ENCODE results near the gene ALK.
"Not testable (repeated sequence)": the region's sequence is repeated elsewhere in the genome, so short reads cannot be mapped to it uniquely, and the experiment has no call there.

ALK gene

GRCh38 chr2:29259221-29259620 is 662.2 kb downstream of the ALK start:
- DNase-seq: no peak

GRCh38 chr2:29255004-29255403 is 666.4 kb downstream of the ALK start:
- DNase-seq: no peak

- not testable (repeated sequence) for DNase-seq
Measured at GRCh38 chr2:29253495-29254275, 667.7 kb downstream of the ALK start.

GRCh38 chr2:29253026-29253425 is 668.4 kb downstream of the ALK start:
- no peak for DNase-seq

DNA sequence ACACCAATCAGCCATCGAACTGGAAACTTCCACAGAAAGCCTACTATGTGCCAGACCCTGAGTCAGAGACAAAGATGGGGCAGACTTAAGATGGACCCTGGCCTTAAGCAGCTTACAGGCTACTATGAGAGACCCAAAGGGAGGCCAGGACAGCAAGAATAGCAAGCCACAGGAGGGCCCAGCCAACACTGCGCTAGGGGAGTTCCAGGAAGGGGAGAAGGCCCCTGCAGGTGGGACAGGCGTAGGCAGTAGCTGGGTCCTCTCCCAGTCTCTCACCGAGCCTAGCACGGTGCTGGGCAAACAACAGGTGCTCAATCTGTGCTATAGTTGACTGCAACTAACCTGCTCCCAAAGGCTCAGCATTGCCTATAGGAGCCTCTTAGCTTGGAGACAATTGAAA is 670.0 kb downstream of the ALK start:
- DNase-seq: no peak

GRCh38 chr2:29250977-29251376 is 670.4 kb downstream of the ALK start:
- no peak for DNase-seq

- DNase-seq: no peak
Measured at GRCh38 chr2:29249666-29250253, 671.6 kb downstream of the ALK start.

DNA sequence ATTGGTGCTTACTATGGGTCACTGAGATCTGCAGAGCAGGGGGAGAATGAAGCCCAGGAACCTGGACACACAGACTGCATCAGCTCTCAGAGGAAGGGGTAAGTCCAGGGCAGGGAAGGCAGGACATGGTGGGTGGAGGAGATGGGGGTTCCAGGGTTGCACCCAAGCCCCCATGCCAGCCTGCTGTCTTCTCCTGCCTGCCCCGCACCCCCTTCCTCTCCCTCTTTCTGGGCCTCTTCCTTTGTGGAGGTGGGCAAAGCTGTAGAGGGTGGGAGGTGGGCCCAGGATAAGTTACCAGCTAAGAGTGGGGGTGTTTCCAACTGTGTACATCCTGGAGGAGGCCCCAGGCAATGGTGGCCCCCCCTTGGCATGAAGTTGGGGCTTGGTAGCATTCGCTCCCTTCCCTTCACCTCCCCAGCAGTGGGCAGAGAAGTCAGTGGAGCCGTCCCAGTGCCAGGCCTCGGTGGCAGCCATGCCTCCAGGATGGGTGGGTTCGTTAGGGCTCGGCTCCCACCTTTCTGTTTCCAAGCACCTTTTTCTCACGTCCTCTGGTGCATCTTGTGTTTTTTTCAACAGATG is 674.0 kb downstream of the ALK start:
- DNase-seq: no peak

- no peak for DNase-seq
Measured at GRCh38 chr2:29246383-29247300, 674.7 kb downstream of the ALK start.

- DNase-seq: no peak
Measured at GRCh38 chr2:29245742-29246382, 675.5 kb downstream of the ALK start.

DNA sequence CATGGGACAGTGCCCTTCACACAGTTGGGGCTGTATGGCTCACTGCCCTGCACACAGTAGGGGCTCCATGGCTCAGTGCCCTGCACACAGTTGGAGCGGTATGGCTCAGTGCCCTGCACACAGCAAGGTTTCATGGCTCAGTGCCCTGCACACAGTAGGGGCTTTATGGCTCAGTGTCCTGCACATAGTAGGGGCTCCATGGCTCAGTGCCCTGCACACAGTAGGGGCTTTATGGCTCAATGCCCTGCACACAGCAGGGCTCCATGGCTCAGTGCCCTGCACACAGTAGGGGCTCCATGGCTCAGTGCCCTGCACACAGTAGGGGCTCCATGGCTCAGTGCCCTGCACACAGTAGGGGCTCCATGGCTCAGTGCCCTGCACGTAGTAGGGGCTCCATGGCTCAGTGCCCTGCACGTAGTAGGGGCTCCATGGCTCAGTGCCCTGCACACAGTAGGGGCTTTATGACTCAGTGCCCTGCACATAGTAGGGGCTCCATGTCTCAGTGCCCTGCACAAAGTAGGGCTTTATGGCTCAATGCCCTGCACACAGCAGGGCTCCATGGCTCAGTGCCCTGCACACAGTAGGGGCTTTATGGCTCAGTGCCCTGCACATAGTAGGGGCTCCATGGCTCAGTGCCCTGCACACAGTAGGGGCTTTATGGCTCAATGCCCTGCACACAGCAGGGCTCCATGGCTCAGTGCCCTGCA is 676.2 kb downstream of the ALK start:
- not testable (repeated sequence) for DNase-seq

- DNase-seq: no peak
Measured at GRCh38 chr2:29242621-29243375, 678.6 kb downstream of the ALK start.

DNA sequence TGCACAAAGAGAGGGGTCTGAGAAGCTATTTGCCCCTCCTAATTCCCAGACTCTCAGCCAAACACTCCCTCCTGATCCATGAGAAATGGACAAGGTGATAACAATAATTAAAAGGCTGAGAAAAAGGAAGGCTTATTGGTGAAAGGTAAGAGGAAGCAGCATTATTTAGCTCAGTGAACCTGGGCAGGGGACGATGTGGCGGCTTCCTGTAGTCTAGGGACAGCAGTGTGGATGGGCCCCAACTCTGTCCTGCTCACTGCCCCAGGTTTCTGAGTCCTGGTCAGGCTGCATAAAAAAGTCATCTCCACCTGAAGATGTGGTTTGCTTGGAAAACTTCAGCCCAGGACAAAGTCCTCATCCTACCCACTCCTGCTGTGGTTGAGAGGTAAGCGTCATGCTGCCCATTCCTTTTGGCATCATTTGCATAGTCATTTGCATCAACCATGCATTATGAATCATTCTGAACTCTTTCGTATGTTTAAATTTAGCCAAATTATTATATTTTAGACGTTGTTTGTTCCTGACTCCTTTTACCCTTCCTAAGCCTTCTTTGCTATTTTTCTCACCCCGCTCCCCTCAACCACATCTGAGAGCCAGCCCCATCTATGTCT is 679.3 kb downstream of the ALK start:
- no peak for DNase-seq

DNA sequence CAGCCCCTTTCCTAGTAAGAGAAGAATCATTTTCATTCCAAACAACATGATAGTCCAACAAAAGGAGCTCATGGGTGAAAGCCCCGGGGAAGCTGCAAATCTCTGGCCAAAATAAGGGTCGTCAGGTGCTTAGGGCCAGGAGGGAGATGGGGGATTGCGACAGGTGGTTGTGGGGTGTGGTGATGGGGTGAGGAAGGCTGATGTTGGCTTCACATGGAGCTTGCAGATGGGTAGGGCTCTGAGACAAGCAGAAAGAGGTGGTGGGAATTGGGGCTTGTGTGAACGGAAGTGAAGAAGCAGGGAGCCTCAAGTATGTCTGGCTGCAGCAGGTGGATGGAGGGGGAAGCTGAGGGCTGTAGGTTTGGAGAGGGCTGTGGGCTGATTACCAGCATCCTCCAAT is 680.0 kb downstream of the ALK start:
- DNase-seq: no peak

DNA sequence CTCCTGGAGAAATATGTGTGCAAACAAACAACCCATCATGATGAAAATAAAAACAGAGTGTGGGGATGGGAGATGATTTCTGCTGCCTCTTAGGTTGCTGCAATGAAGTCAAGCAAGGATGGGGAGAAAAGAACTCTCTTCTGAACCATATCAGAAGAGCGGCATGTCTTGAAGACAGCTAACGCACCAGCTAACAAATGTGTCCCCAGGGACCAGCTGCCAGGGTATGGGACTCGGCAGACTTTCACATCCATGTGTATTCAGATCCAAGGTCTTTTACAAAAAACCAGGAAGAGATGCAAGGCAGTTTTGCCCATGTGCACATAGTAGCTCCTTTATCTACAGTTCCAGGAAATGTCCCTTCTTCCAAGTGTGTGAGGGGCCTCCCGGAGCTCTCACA is 680.8 kb downstream of the ALK start:
- no peak for DNase-seq

- DNase-seq: no peak
Measured at GRCh38 chr2:29239209-29239960, 682.0 kb downstream of the ALK start.

DNA sequence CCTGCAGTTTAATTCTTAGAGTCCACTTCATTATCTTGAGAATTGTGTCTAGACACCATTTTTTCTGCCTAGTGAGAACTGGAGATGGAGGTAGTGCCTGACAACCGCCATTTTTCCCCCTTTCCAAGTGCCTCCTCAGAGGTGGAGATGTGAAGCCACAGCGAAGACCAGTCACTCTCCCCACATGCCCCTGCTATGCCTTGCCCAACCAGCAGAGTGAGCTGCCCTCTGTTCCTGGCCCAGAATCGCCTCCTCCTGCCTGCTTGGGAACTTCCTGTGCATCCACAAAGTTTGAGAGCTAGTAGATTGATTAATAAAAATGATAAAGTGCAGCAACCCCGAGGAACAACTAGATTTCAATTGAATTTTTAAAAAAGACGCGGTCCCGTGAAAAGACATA is 682.9 kb downstream of the ALK start:
- DNase-seq: no peak

GRCh38 chr2:29236074-29236473 is 685.3 kb downstream of the ALK start:
- DNase-seq: no peak

GRCh38 chr2:29235411-29235810 is 686.0 kb downstream of the ALK start:
- DNase-seq: no peak

DNA sequence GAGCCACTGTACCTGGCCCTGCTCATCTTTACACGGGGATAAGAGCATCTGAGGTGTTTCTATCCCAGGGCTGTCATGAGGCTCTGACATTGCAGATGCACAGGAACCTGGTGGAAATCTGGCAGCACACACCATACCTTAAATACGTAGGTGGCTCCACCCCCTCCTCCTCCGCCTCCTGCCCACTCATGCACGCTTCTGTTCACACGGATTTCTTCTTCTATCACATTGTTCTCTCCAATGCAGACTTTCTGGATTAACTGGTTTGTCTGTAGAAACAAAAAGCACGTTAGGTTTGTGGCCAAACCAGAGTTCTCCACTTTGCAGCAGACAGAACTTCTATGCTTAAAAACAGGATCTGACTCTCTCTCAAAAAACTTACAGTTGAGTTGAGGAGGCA is 688.0 kb downstream of the ALK start:
- DNase-seq: no peak
